Measurements from ENCODE around the gene AGR2.
"Not testable (repeated sequence)": the region's sequence is repeated elsewhere in the genome, so short reads cannot be mapped to it uniquely, and the experiment has no call there.

AGR2 gene

GRCh38 chr7:16774986-16775385 lies 29.8 kb downstream of the AGR2 start:
- FAIRE-seq (no peak), DNase-seq (ENCODE audit: low spot score) (no peak)

- FAIRE-seq, result no peak
- no peak for DNase-seq (ENCODE audit: low spot score)
These were observed 30.5 kb downstream of the AGR2 start for GRCh38 chr7:16774294-16774693.

- FAIRE-seq (no peak), DNase-seq (ENCODE audit: low spot score) (no peak)
These were observed 30.9 kb downstream of the AGR2 start for GRCh38 chr7:16773884-16774283.

GRCh38 chr7:16773326-16773725 lies 31.5 kb downstream of the AGR2 start:
- no peak for DNase-seq (ENCODE audit: low spot score)
- no peak for FAIRE-seq

GRCh38 chr7:16770657-16771329 lies 34.0 kb downstream of the AGR2 start:
- no peak for DNase-seq (ENCODE audit: low spot score)
- FAIRE-seq, result no peak

- DNase-seq (ENCODE audit: low spot score); FAIRE-seq: not testable (repeated sequence)
These were observed 34.8 kb downstream of the AGR2 start for GRCh38 chr7:16769994-16770393.

GRCh38 chr7:16765436-16765859 lies 39.4 kb downstream of the AGR2 start:
- no peak for DNase-seq (ENCODE audit: low spot score)
- no peak for FAIRE-seq

- no peak for DNase-seq (ENCODE audit: low spot score)
- no peak for FAIRE-seq
These were observed 39.9 kb downstream of the AGR2 start for GRCh38 chr7:16764942-16765341.

GRCh38 chr7:16762177-16762576 lies 42.6 kb downstream of the AGR2 start:
- DNase-seq (ENCODE audit: low spot score) (no peak), FAIRE-seq (no peak)

GRCh38 chr7:16759840-16760239 lies 45.0 kb downstream of the AGR2 start:
- DNase-seq (ENCODE audit: low spot score) (no peak), FAIRE-seq (no peak)

GRCh38 chr7:16758631-16759611 lies 45.9 kb downstream of the AGR2 start:
- no peak for DNase-seq (ENCODE audit: low spot score)
- FAIRE-seq, result no peak

- FAIRE-seq, result no peak
These were observed 46.8 kb downstream of the AGR2 start for GRCh38 chr7:16758036-16758435.

GRCh38 chr7:16755397-16755796 lies 49.4 kb downstream of the AGR2 start:
- FAIRE-seq (no peak), DNase-seq (ENCODE audit: low spot score) (no peak)

More at GRCh38 chr7:16758036-16758435, 46.8 kb downstream of the AGR2 start:
- no peak for DNase-seq (ENCODE audit: low spot score)

- FAIRE-seq, result no peak
- no peak for DNase-seq (ENCODE audit: low spot score)
These were observed 49.9 kb downstream of the AGR2 start for GRCh38 chr7:16754856-16755317.

GRCh38 chr7:16753932-16754855 lies 50.6 kb downstream of the AGR2 start:
- peak; percentile 23 for DNase-seq (ENCODE audit: low spot score)
- no peak for FAIRE-seq

GRCh38 chr7:16753102-16753931 lies 51.5 kb downstream of the AGR2 start, which contains the start of gene TSPAN13:
Gene TSPAN13 (plus strand): TSS chr7:16753755. CDS start chr7:16753968, 213 bp downstream.
- peak; percentile 91 for DNase-seq (ENCODE audit: low spot score)
- FAIRE-seq, result no peak

- DNase-seq (ENCODE audit: low spot score), result no peak
- FAIRE-seq, result no peak
These were observed 57.7 kb downstream of the AGR2 start for GRCh38 chr7:16747102-16747501.

- FAIRE-seq (no peak), DNase-seq (ENCODE audit: low spot score) (no peak)
These were observed 59.2 kb downstream of the AGR2 start for GRCh38 chr7:16745645-16746044.

GRCh38 chr7:16744518-16745250 lies 60.1 kb downstream of the AGR2 start:
- DNase-seq (ENCODE audit: low spot score) (no peak), FAIRE-seq (no peak)
